ENCODE results near the gene RBM33. TPM values are rescaled to one million over a fixed set of nuclear protein-coding genes. Genes with fewer than 3 reads are reported as not detected.

RBM33 gene
- total RNA-seq, 1 donor from 2014 or later, result 117 TPM

- peaks cover 89% of the 10 kb centered on the region for H3K36me3 Mint-ChIP-seq (ENCODE audit: low read depth)
- POLR2A ChIA-PET, result no interaction called here
- CTCF ChIA-PET, result no interaction called here
These were observed 130.5 kb downstream of the RBM33 start for GRCh38 chr7:155774947-155775346.

GRCh38 chr7:155775691-155776090 lies 131.2 kb downstream of the RBM33 start:
- ATAC-seq (ENCODE audit: low read depth), result no peak
- H3K36me3 Mint-ChIP-seq (ENCODE audit: low read depth), result peaks cover 89% of the 10 kb centered on the region
- POLR2A ChIA-PET, result no interaction called here
- no peaks in the 10 kb centered on the region for H3K4me1 Mint-ChIP-seq
- H3K27ac Mint-ChIP-seq, result no peak overlapping the region
- no peak overlapping the region for H3K4me3 Mint-ChIP-seq
- CTCF ChIA-PET, result no interaction called here
- DNase-seq, result no peak
- H3K27me3 Mint-ChIP-seq, result no peaks in the 10 kb centered on the region
- no peaks in the 10 kb centered on the region for H3K9me3 Mint-ChIP-seq
- TF ChIP-seq CTCF (IDR thresholded peaks at IDR 0.05), result no peak
- intact Hi-C loops (cut with micrococcal nuclease), result no loop called here

More at GRCh38 chr7:155774947-155775346, 130.5 kb downstream of the RBM33 start:
- no peak for DNase-seq
- no peaks in the 10 kb centered on the region for H3K27me3 Mint-ChIP-seq
- H3K27ac Mint-ChIP-seq, result no peak overlapping the region
- no peak overlapping the region for H3K4me3 Mint-ChIP-seq
- intact Hi-C loops (cut with micrococcal nuclease), result no loop called here
- H3K4me1 Mint-ChIP-seq, result no peaks in the 10 kb centered on the region
- no peaks in the 10 kb centered on the region for H3K9me3 Mint-ChIP-seq
- no peak for ATAC-seq (ENCODE audit: low read depth)
- TF ChIP-seq CTCF (IDR thresholded peaks at IDR 0.05), result no peak

GRCh38 chr7:155776606-155777005 lies 132.1 kb downstream of the RBM33 start:
- CTCF ChIA-PET, result no interaction called here
- H3K27ac Mint-ChIP-seq, result no peak overlapping the region
- H3K27me3 Mint-ChIP-seq, result no peaks in the 10 kb centered on the region
- intact Hi-C loops (cut with micrococcal nuclease), result no loop called here
- no peak for DNase-seq
- peaks cover 92% of the 10 kb centered on the region for H3K36me3 Mint-ChIP-seq (ENCODE audit: low read depth)
- POLR2A ChIA-PET, result no interaction called here
- no peaks in the 10 kb centered on the region for H3K9me3 Mint-ChIP-seq
- no peaks in the 10 kb centered on the region for H3K4me1 Mint-ChIP-seq
- no peak for ATAC-seq (ENCODE audit: low read depth)
- H3K4me3 Mint-ChIP-seq, result no peak overlapping the region
- no peak for TF ChIP-seq CTCF (IDR thresholded peaks at IDR 0.05)

- no peak for DNase-seq
- ATAC-seq (ENCODE audit: low read depth), result no peak
- Mint-ChIP-seq H3K36me3 (ENCODE audit: low read depth) (peaks cover 92% of the 10 kb centered on the region), H3K4me1 (no peaks in the 10 kb centered on the region), H3K9me3 (no peaks in the 10 kb centered on the region), H3K27me3 (no peaks in the 10 kb centered on the region), H3K27ac (no peak overlapping the region), H3K4me3 (no peak overlapping the region)
- CTCF ChIA-PET, result interaction anchor here (0.9 to 2.4 kb wide), 2 partner anchors 11 to 179 kb away, joined by 3 to 9 read pairs; no protein-coding TSS in a partner anchor
- no peak for TF ChIP-seq CTCF (IDR thresholded peaks at IDR 0.05)
- POLR2A ChIA-PET, result no interaction called here
- intact Hi-C loops (cut with micrococcal nuclease), result no loop called here
These were observed 133.9 kb downstream of the RBM33 start for GRCh38 chr7:155778349-155778748.

- no peak for DNase-seq
- no peak for ATAC-seq (ENCODE audit: low read depth)
- Mint-ChIP-seq H3K9me3 (no peaks in the 10 kb centered on the region), H3K27me3 (no peaks in the 10 kb centered on the region), H3K4me3 (no peak overlapping the region), H3K36me3 (ENCODE audit: low read depth) (peaks cover 86% of the 10 kb centered on the region), H3K4me1 (no peaks in the 10 kb centered on the region), H3K27ac (no peak overlapping the region)
- intact Hi-C loops (cut with micrococcal nuclease), result no loop called here
- ChIA-PET POLR2A (no interaction called here), CTCF (no interaction called here)
- no peak for TF ChIP-seq CTCF (IDR thresholded peaks at IDR 0.05)
These were observed 136.4 kb downstream of the RBM33 start for GRCh38 chr7:155780884-155781283.
